Activated T-cell treated with anti-CD3 and anti-CD28 coated beads, Interleukin-2, amount 50 U/mL, for 48 hours (primary cell): ENCODE measurements around the gene DOK4.
"Not testable (repeated sequence)": the region's sequence is repeated elsewhere in the genome, so short reads cannot be mapped to it uniquely, and the experiment has no call there.

Source experiments
- DNase-seq, 2 experiments: peaks; one replicate each; pipeline ENCODE4 v3.0.0-alpha.2; 2020

DOK4 gene

GRCh38 chr16:57444711-57445110 lies 41.6 kb downstream of the DOK4 start:
- DNase-seq, result no peak

- DNase-seq, result not testable (repeated sequence)
Observed at GRCh38 chr16:57440551-57440950, 45.7 kb downstream of the DOK4 start.

- DNase-seq, result not testable (repeated sequence)
Observed at GRCh38 chr16:57439947-57440346, 46.3 kb downstream of the DOK4 start.

- DNase-seq, result no peak
Observed at GRCh38 chr16:57435838-57436237, 50.5 kb downstream of the DOK4 start.

DNA sequence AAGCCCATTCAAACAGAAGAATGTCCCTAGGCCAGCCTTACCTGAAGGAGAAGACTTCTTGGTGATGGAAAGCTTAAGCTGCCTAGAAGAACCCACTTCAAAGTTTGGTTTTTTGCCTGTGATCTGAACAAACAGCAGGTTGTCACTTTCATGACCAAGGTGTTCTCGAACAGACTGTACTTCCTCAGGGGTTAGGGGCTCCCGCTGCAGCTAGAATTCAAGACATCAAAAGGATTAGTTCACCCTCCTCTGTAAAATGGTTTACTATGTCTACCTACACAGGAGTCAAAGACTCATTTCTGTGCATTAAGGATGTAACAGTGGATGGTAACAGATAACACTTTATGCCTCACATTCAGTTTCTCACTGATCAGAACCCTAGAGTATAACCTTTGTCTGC lies 52.3 kb downstream of the DOK4 start:
- DNase-seq, result no peak

DNA sequence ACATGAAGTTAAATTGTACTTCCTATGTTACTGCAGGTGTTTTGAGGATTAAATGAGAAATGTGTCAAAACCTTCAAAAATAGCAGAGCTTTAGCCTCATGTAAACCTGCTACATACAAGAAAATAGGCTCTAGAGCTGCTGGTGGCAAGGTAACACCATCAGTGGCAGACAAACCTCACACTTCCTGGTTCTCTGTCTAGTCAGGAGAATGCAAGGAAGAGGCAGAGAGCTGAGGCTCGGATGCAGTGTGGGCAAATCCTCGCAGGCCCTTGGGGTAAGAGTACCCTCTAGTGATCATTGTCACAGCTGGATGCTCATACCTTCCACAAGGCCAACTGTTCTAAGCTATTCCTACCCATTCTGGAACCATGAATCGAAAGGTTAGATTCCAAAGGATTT lies 53.3 kb downstream of the DOK4 start:
- DNase-seq, result no peak

- DNase-seq, result no peak
Observed at GRCh38 chr16:57432505-57432904, 53.8 kb downstream of the DOK4 start.

DNA sequence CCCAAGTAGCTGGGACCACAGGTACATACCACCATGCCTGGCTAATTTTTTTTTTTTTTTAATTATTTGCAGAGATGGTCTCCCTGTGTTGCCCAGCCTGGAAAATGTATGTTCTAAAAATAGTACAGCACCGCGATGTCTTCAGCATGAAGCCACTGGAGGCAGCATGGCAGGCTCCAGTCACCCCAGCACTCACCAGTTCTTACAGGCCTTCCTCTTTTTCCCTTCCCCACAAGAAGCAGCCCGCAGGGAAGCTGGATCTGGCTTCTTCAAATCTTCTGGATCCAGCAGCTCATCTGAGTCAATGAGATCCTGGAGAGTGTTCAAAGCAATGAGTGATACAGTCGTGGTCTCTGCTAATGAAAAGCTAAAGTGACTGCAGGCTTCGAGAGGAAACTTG lies 55.3 kb downstream of the DOK4 start:
- DNase-seq, result no peak

- DNase-seq, result no peak
Observed at GRCh38 chr16:57427824-57428223, 58.5 kb downstream of the DOK4 start.

- DNase-seq, result no peak
Observed at GRCh38 chr16:57427307-57427706, 59.0 kb downstream of the DOK4 start.

DNA sequence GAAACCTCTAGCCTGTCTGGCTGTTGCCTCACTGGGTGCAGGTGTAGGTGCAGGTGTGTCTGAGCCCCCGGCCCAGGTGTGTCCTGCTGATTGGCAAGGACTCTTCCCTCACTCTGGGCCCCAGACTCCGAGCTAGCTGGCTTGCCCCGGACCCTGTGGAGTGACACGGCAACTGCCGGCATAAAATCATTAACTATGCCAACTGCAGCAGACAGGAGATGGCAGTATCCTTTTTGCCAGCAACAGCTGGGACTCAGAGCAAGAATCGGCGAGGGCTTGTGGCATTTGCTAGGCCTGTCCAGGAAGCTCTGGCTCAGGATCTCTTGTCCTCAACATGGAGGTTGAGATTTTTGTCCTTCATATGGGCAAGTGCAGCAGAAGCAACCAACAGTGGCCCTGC lies 59.9 kb downstream of the DOK4 start:
- DNase-seq, result no peak

GRCh38 chr16:57424583-57424982 lies 61.7 kb downstream of the DOK4 start:
- DNase-seq, result peak in 1 of 2 experiments; percentile 2

DNA sequence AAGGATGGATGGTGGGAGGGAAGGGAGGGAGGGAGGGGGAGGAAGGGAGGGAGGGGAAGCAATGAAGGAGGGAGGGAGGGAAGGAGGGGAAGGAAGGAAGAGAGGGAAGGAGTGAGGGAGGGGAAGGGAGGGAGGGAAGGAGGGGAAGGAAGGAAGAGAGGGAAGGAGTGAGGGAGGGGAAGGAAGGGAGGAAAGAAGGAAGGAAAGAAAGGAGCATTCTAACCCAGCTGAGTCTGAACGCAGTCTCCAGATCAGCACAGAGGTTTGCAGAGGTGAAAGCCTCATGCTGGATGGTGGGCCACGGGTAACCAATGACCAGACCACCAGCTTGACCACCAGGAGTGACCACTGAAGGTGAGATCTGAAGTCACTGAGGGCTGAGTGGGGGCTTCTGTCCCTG lies 63.1 kb downstream of the DOK4 start:
- no peak for DNase-seq

DNA sequence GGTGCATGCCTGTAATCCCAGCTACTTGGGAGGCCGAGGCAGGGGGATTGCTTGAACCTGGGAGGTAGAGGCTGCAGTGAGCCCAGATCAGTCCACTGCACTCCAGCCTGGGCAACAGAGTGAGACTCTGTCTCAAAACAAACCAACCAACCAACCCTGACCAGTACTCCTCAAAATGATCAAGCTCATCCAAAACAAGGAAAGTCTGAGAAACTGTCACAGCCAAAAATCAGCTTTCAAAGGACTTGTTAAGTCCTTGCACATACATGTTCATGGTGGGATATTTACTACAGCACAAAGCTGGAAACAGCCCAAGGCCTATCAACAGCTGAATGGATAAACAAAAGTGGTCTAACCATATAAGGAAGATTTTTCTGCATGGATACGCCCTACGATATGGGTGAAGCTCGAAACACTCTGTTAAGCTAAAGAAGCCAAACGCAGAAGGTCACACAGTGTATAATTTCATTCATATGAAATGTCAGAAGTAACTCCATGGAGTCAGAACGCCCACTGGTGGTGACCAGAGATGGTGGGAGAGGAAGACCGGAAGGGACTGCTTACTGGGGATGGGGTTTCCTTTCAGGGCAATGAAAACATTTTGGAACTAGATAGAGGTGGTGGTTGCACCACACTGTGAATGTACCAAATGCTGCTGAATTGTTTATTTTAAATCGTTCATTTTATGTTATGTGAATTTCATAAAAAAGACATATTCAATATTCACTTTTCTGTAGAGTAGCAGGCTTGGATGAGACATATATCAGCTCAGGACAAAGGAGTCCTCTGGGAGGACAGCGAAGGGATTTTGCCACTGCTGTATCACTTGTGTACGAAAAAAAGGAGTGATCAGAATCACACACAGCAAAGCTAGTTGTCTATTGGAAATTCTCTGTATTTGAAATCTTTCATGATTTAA lies 64.0 kb downstream of the DOK4 start:
- no peak for DNase-seq
